Measurements from ENCODE around the gene NCAM1. TPM values are rescaled to one million over a fixed set of nuclear protein-coding genes. Genes with fewer than 3 reads are reported as not detected.

NCAM1 gene
- total RNA-seq, 1 experiment from 2014 or later: 0.22 TPM

GRCh38 chr11:113176599-113177360 is 215.6 kb downstream of the NCAM1 start:
- Histone ChIP-seq H3K9me3 (ENCODE audit: control insufficient read depth in 1 of 2, insufficient read depth in 1 of 2, low read depth in 1 of 2, low read length in 2 of 2) (no peaks in the 10 kb centered on the region), H2AFZ (ENCODE audit: low read depth, low read length, poor library complexity, severe bottlenecking) (no peak overlapping the region), H3K4me3 (replicated peaks in 1 of 2; ENCODE audit: low read depth in 1 of 2, low read length in 2 of 2) (no peak overlapping the region), H3K9ac (ENCODE audit: low read length) (no peak overlapping the region), H3K4me2 (ENCODE audit: low read length) (no peak overlapping the region), H3K36me3 (ENCODE audit: control insufficient read depth in 1 of 2, insufficient read depth in 2 of 2, low read length in 2 of 2) (no peaks in the 10 kb centered on the region), H3K27ac (ENCODE audit: low read depth, low read length) (no peak overlapping the region), H3K79me2 (ENCODE audit: insufficient read depth, low read length) (no peaks in the 10 kb centered on the region), H4K20me1 (ENCODE audit: insufficient read depth) (no peaks in the 10 kb centered on the region), H3K9me2 (ENCODE audit: insufficient read depth) (no peaks in the 10 kb centered on the region), H3K4me1 (ENCODE audit: control insufficient read depth in 1 of 2, insufficient read depth in 2 of 2, low read length in 2 of 2) (no peaks in the 10 kb centered on the region), H3K27me3 (ENCODE audit: insufficient read depth, low read length) (peaks cover 47% of the 10 kb centered on the region)
- ChIA-PET RAD21 (ENCODE audit: low non-redundant PET in 1 of 2, low total read pairs in 2 of 2, uncharacterized antibody in 2 of 2, unreplicated experiment in 2 of 2) (no interaction called here), POLR2A (no interaction called here), CTCF (no interaction called here)
- BruUV-seq (replicated peaks): no TSS peak
- DNase-seq (ENCODE audit: low read depth, low spot score) (no peak), ATAC-seq (no peak)
- intact Hi-C loops (cut with micrococcal nuclease): no loop called here
- TF ChIP-seq ZNF274 (IDR thresholded peaks at IDR 0.05; ENCODE audit: low read depth, low read length) (no peak), ELF1 (IDR thresholded peaks at IDR 0.05; ENCODE audit: borderline replicate concordance, low read depth) (no peak), SRF (IDR thresholded peaks at IDR 0.05; ENCODE audit: low read depth) (no peak), SP1 (IDR thresholded peaks at IDR 0.05; ENCODE audit: low read depth) (no peak), POLR2AphosphoS5 (IDR thresholded peaks at IDR 0.05; ENCODE audit: low read depth, low read length) (no peak)

DNA sequence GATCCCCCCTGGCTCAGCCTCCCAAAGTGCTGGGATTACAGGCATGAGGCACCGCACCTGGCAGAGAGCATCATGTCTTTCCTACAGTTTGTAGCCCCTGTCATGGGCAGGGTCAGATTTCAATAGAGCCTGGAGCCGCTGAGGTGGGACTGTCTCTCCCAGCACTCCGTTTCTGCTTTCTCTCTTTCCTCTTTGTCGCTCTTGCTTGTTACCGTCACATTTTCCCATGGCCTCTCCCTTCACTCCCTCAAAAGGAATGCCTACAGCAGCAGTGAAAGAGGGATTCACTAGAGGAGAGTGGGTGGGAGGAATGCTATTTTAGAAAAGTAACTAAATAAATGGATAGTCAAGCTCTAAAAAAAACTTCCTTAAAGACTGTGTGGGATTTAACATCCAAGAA is 216.5 kb downstream of the NCAM1 start:
- no peak overlapping the region for H3K27ac ChIP-seq (ENCODE audit: low read depth, low read length)
- ChIA-PET RAD21 (ENCODE audit: low non-redundant PET in 1 of 2, low total read pairs in 2 of 2, uncharacterized antibody in 2 of 2, unreplicated experiment in 2 of 2) (no interaction called here), CTCF (no interaction called here), POLR2A (no interaction called here)
- no peaks in the 10 kb centered on the region for H3K9me3 ChIP-seq (ENCODE audit: control insufficient read depth in 1 of 2, insufficient read depth in 1 of 2, low read depth in 1 of 2, low read length in 2 of 2)
- H3K9ac ChIP-seq (ENCODE audit: low read length): no peak overlapping the region
- peaks cover 48% of the 10 kb centered on the region for H3K27me3 ChIP-seq (ENCODE audit: insufficient read depth, low read length)
- ATAC-seq (no peak), DNase-seq (ENCODE audit: low read depth, low spot score) (no peak)
- intact Hi-C loops (cut with micrococcal nuclease): no loop called here
- H2AFZ ChIP-seq (ENCODE audit: low read depth, low read length, poor library complexity, severe bottlenecking): no peak overlapping the region
- no peak overlapping the region for H3K4me2 ChIP-seq (ENCODE audit: low read length)
- no TSS peak for BruUV-seq (replicated peaks)
- no peaks in the 10 kb centered on the region for H3K9me2 ChIP-seq (ENCODE audit: insufficient read depth)
- no peaks in the 10 kb centered on the region for H3K79me2 ChIP-seq (ENCODE audit: insufficient read depth, low read length)
- no peaks in the 10 kb centered on the region for H4K20me1 ChIP-seq (ENCODE audit: insufficient read depth)
- no peak overlapping the region for H3K4me3 ChIP-seq (replicated peaks in 1 of 2; ENCODE audit: low read depth in 1 of 2, low read length in 2 of 2)
- H3K4me1 ChIP-seq (ENCODE audit: control insufficient read depth in 1 of 2, insufficient read depth in 2 of 2, low read length in 2 of 2): no peaks in the 10 kb centered on the region
- no peaks in the 10 kb centered on the region for H3K36me3 ChIP-seq (ENCODE audit: control insufficient read depth in 1 of 2, insufficient read depth in 2 of 2, low read length in 2 of 2)
- TF ChIP-seq EGR1 (IDR thresholded peaks at IDR 0.05; ENCODE audit: low read depth) (no peak), CEBPB (IDR thresholded peaks at IDR 0.05; ENCODE audit: low read depth) (no peak), MAX (IDR thresholded peaks at IDR 0.05) (no peak), RAD21 (IDR thresholded peaks at IDR 0.05; ENCODE audit: low read depth) (no peak), ELF1 (IDR thresholded peaks at IDR 0.05; ENCODE audit: borderline replicate concordance, low read depth) (no peak), EZH2phosphoT487 (IDR thresholded peaks at IDR 0.05; ENCODE audit: borderline replicate concordance) (no peak), SP1 (IDR thresholded peaks at IDR 0.05; ENCODE audit: low read depth) (no peak), ZFX (IDR thresholded peaks at IDR 0.05) (no peak), JUND (IDR thresholded peaks at IDR 0.05) (no peak), ZBTB33 (IDR thresholded peaks at IDR 0.05; ENCODE audit: extremely low read depth, insufficient replicate concordance, low read length) (no peak), FOSL1 (IDR thresholded peaks at IDR 0.05; ENCODE audit: low read depth) (no peak), ATF3 (IDR thresholded peaks at IDR 0.05) (no peak)
- TF ChIP-seq, protein P1, sequence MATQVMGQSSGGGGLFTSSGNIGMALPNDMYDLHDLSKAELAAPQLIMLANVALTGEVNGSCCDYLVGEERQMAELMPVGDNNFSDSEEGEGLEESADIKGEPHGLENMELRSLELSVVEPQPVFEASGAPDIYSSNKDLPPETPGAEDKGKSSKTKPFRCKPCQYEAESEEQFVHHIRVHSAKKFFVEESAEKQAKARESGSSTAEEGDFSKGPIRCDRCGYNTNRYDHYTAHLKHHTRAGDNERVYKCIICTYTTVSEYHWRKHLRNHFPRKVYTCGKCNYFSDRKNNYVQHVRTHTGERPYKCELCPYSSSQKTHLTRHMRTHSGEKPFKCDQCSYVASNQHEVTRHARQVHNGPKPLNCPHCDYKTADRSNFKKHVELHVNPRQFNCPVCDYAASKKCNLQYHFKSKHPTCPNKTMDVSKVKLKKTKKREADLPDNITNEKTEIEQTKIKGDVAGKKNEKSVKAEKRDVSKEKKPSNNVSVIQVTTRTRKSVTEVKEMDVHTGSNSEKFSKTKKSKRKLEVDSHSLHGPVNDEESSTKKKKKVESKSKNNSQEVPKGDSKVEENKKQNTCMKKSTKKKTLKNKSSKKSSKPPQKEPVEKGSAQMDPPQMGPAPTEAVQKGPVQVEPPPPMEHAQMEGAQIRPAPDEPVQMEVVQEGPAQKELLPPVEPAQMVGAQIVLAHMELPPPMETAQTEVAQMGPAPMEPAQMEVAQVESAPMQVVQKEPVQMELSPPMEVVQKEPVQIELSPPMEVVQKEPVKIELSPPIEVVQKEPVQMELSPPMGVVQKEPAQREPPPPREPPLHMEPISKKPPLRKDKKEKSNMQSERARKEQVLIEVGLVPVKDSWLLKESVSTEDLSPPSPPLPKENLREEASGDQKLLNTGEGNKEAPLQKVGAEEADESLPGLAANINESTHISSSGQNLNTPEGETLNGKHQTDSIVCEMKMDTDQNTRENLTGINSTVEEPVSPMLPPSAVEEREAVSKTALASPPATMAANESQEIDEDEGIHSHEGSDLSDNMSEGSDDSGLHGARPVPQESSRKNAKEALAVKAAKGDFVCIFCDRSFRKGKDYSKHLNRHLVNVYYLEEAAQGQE (IDR thresholded peaks at IDR 0.05; ENCODE audit: low read depth): no peak
